ENCODE data around the gene SLC24A3. TPM values are rescaled to one million over a fixed set of nuclear protein-coding genes. Genes with fewer than 3 reads are reported as not detected.

SLC24A3 gene
- polyA plus RNA-seq, 1 experiment: 1.7 TPM

DNA sequence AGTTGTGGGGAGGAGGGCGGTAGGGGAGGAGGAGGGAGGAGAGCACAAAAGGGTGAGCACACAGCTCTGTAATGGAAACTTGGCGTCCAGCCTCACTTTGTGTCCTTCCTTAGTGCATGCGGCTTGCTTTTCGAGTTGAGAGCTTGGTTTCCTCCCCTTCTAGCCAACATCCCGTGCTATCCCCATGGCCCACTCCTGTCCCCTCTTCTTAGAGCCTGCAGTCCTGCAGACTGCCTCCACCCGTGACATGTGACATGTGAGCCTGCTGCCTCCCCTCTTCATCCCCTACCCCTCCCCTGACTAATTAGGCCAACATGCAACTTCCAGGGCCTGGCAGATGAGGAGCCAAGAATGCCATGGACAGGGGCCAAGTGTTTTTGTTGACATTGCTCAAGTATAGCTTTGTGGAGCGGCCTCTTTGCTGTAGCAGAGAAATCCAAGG lies 63.2 kb downstream of the SLC24A3 start:
- no peak for DNase-seq (ENCODE audit: low read depth)
- TF ChIP-seq, protein P1, sequence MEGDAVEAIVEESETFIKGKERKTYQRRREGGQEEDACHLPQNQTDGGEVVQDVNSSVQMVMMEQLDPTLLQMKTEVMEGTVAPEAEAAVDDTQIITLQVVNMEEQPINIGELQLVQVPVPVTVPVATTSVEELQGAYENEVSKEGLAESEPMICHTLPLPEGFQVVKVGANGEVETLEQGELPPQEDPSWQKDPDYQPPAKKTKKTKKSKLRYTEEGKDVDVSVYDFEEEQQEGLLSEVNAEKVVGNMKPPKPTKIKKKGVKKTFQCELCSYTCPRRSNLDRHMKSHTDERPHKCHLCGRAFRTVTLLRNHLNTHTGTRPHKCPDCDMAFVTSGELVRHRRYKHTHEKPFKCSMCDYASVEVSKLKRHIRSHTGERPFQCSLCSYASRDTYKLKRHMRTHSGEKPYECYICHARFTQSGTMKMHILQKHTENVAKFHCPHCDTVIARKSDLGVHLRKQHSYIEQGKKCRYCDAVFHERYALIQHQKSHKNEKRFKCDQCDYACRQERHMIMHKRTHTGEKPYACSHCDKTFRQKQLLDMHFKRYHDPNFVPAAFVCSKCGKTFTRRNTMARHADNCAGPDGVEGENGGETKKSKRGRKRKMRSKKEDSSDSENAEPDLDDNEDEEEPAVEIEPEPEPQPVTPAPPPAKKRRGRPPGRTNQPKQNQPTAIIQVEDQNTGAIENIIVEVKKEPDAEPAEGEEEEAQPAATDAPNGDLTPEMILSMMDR (IDR thresholded peaks at IDR 0.05; ENCODE audit: insufficient read depth, low read depth, low read length): no peak
- POLR2A ChIA-PET: no interaction called here
- H3K36me3 ChIP-seq (ENCODE audit: control insufficient read depth, insufficient read depth, low read length): no peaks in the 10 kb centered on the region
- no peaks in the 10 kb centered on the region for H3K27me3 ChIP-seq (ENCODE audit: control insufficient read depth, insufficient read depth, low read length)
- no peak overlapping the region for H3K4me3 ChIP-seq (ENCODE audit: low read depth, low read length)
- CTCF ChIA-PET: no interaction called here

GRCh38 chr20:19277381-19277780 lies 64.9 kb downstream of the SLC24A3 start:
- no peak for DNase-seq (ENCODE audit: low read depth)
- Histone ChIP-seq H3K4me3 (ENCODE audit: low read depth, low read length) (no peak overlapping the region), H3K36me3 (ENCODE audit: control insufficient read depth, insufficient read depth, low read length) (no peaks in the 10 kb centered on the region), H3K27me3 (ENCODE audit: control insufficient read depth, insufficient read depth, low read length) (no peaks in the 10 kb centered on the region)
- TF ChIP-seq, protein P1 (IDR thresholded peaks at IDR 0.05; ENCODE audit: insufficient read depth, low read depth, low read length): no peak
- POLR2A ChIA-PET: no interaction called here
- CTCF ChIA-PET: no interaction called here

GRCh38 chr20:19283490-19284025 lies 71.1 kb downstream of the SLC24A3 start:
- CTCF ChIA-PET: interaction anchor here (0.9 kb wide), 1 partner anchor 13 kb away, joined by 3 read pairs; no protein-coding TSS in a partner anchor
- Histone ChIP-seq H3K4me3 (ENCODE audit: low read depth, low read length) (no peak overlapping the region), H3K36me3 (ENCODE audit: control insufficient read depth, insufficient read depth, low read length) (no peaks in the 10 kb centered on the region), H3K27me3 (ENCODE audit: control insufficient read depth, insufficient read depth, low read length) (no peaks in the 10 kb centered on the region)
- no peak for DNase-seq (ENCODE audit: low read depth)
- POLR2A ChIA-PET: no interaction called here
- TF ChIP-seq, protein P1 (IDR thresholded peaks at IDR 0.05; ENCODE audit: insufficient read depth, low read depth, low read length): no peak

DNA sequence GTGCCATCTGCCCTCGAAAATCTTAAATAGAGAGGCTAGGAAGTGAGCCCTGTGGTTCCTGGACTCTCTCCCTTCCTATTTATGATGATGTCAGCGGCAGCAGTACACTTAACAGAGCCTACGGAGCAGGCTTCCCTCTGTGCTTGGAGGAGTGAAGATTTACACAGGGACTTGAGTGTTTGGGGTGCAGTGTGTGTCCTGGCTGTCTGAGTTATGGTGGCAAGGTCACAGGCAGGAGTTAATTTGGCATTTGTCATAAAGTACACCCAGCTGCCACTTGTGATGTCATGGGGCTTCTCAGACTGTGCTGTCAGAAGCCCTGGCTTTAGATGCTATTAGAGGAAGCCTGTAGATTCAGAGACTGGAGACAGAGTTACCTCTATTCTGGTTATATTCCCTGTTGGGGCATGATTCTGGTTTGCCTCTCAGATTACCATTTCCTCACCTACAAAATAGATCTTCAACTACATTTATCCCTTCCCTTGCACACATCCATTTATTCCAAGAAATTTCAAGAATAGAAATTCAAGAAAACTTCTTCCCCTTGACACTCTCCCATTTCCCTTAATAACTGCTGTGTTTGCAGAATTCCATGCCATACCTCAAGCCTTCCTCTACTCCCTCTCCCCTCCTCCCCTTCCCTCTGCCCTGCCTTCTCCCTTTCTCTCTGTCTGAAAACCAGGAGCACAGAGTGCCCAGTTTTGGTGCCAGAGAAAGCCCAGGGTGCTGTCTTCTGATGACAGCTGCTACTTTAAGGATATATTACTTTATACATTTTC lies 72.1 kb downstream of the SLC24A3 start:
- POLR2A ChIA-PET: no interaction called here
- no peaks in the 10 kb centered on the region for H3K36me3 ChIP-seq (ENCODE audit: control insufficient read depth, insufficient read depth, low read length)
- DNase-seq (ENCODE audit: low read depth): no peak
- TF ChIP-seq, protein P1 (IDR thresholded peaks at IDR 0.05; ENCODE audit: insufficient read depth, low read depth, low read length): no peak
- H3K27me3 ChIP-seq (ENCODE audit: control insufficient read depth, insufficient read depth, low read length): no peaks in the 10 kb centered on the region
- H3K4me3 ChIP-seq (ENCODE audit: low read depth, low read length): no peak overlapping the region
- CTCF ChIA-PET: interaction anchor here (0.9 kb wide), 1 partner anchor 14 kb away, joined by 3 read pairs; no protein-coding TSS in a partner anchor

DNA sequence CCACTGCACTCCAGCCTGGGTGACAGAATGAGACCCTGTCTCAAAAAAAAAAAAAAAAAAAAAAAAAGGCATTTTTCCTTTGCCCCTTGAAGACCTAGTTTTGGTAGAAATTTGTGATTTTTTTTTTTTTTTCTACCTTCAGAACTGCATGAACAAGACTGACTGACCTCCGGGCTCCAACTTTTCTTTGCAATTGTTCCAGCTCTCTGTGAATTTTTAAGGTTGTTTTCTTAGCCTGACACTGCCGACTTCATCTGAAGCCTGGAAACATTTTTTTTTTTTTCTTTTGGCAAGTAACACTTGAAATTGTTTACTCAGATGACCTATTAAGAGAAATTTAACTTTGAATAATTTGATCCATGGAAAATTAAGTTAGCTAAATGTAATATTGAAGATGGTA lies 73.0 kb downstream of the SLC24A3 start:
- TF ChIP-seq, protein P1 (IDR thresholded peaks at IDR 0.05; ENCODE audit: insufficient read depth, low read depth, low read length): no peak
- no peak for DNase-seq (ENCODE audit: low read depth)
- Histone ChIP-seq H3K4me3 (ENCODE audit: low read depth, low read length) (no peak overlapping the region), H3K36me3 (ENCODE audit: control insufficient read depth, insufficient read depth, low read length) (no peaks in the 10 kb centered on the region), H3K27me3 (ENCODE audit: control insufficient read depth, insufficient read depth, low read length) (no peaks in the 10 kb centered on the region)
- ChIA-PET CTCF (interaction anchor here (0.8 kb wide), 1 partner anchor 79 kb away, joined by 3 read pairs; no protein-coding TSS in a partner anchor), POLR2A (no interaction called here)

Data from BJ (cell line).